K562 (cell line): ENCODE measurements around the gene CNOT2. TPM values are rescaled to one million over a fixed set of nuclear protein-coding genes. Genes with fewer than 3 reads are reported as not detected.
A peak's percentile ranks its signal among the peaks of the same experiment; 100 is the strongest.

ENCODE experiments used
- BCL6 ChIP-seq: fragments of 250-450 bp; sonication (Bioruptor Pico); IDR thresholded peaks from 2 replicates; pipeline ENCODE4 v1.4.0; 2020
- C11orf30 ChIP-seq: fragments of 450-650 bp; IDR thresholded peaks from 2 replicates; pipeline ENCODE4 v1.6.1; 2016; ENCODE audit warnings: low read depth, mild to moderate bottlenecking
- EWSR1 ChIP-seq: fragments of 450-650 bp; IDR thresholded peaks from 2 replicates; pipeline ENCODE4 v1.6.1; 2018; ENCODE audit warnings: borderline replicate concordance, mild to moderate bottlenecking, low read depth, moderate library complexity; ENCODE audit not compliant: partially characterized antibody
- HMG20A ChIP-seq: fragments of 450-650 bp; formaldehyde crosslinking; conservative IDR thresholded peaks from 2 replicates; pipeline ENCODE4 v1.4.0; 2020; ENCODE audit warnings: mild to moderate bottlenecking, mixed read lengths
- HNRNPUL1 ChIP-seq: fragments of 200-400 bp; formaldehyde crosslinking; IDR thresholded peaks from 2 replicates; pipeline ENCODE4 v1.6.1; 2017; ENCODE audit warnings: low read length
- JUNB ChIP-seq: fragments of 450-650 bp; formaldehyde crosslinking; conservative IDR thresholded peaks from 2 replicates; pipeline ENCODE4 v1.4.0; 2020; ENCODE audit warnings: mild to moderate bottlenecking
- MECOM ChIP-seq: fragments of 250-450 bp; sonication (Bioruptor Pico); IDR thresholded peaks from 2 replicates; pipeline ENCODE4 v1.8.0; 2022; ENCODE audit warnings: inconsistent platforms
- MEIS2 ChIP-seq: fragments of 450-650 bp; IDR thresholded peaks from 2 replicates; pipeline ENCODE4 v1.6.1; 2014; ENCODE audit warnings: mild to moderate bottlenecking; ENCODE audit not compliant: partially characterized antibody
- MIER1 ChIP-seq: fragments of 450-650 bp; IDR thresholded peaks from 2 replicates; pipeline ENCODE4 v1.6.1; 2016; ENCODE audit warnings: antibody characterized with exemption, mild to moderate bottlenecking, low read depth
- NCOA4 ChIP-seq: fragments of 450-650 bp; IDR thresholded peaks from 2 replicates; pipeline ENCODE4 v1.6.1; 2018; ENCODE audit warnings: mild to moderate bottlenecking; ENCODE audit not compliant: partially characterized antibody
- NR1H2 ChIP-seq: sonication (generic); formaldehyde crosslinking; IDR thresholded peaks from 2 replicates; pipeline ENCODE4 v1.4.0; 2020; ENCODE audit warnings: mild to moderate bottlenecking, missing genetic modification reagents
- PRMT5 ChIP-seq: sonication (generic); formaldehyde crosslinking; IDR thresholded peaks from 2 replicates; pipeline ENCODE4 v1.5.0; 2020; ENCODE audit warnings: missing genetic modification reagents
- PURB ChIP-seq: sonication (generic); formaldehyde crosslinking; IDR thresholded peaks from 2 replicates; pipeline ENCODE4 v1.9.0; 2021; ENCODE audit warnings: low read depth, mild to moderate bottlenecking, missing genetic modification reagents
- SAFB2 ChIP-seq: fragments of 200-400 bp; formaldehyde crosslinking; IDR thresholded peaks from 2 replicates; pipeline ENCODE4 v1.6.1; 2018; ENCODE audit warnings: borderline replicate concordance, low read length, low read depth, moderate library complexity; ENCODE audit not compliant: severe bottlenecking
- SMARCA5 ChIP-seq: fragments of 450-650 bp; IDR thresholded peaks from 2 replicates; pipeline ENCODE4 v1.6.1; 2016
- TGIF2 ChIP-seq: sonication (generic); formaldehyde crosslinking; IDR thresholded peaks from 2 replicates; pipeline ENCODE4 v1.8.1; 2022; ENCODE audit warnings: mild to moderate bottlenecking, missing genetic modification reagents, moderate library complexity
- ZBTB17 ChIP-seq: fragments of 450-650 bp; formaldehyde crosslinking; IDR thresholded peaks from 2 replicates; pipeline ENCODE4 v1.4.0; 2020; ENCODE audit warnings: mild to moderate bottlenecking
- ZC3H4 ChIP-seq: sonication (generic); formaldehyde crosslinking; IDR thresholded peaks from 2 replicates; pipeline ENCODE4 v1.9.0; 2021; ENCODE audit warnings: missing genetic modification reagents, borderline replicate concordance
- ZKSCAN1 ChIP-seq: fragments of 150-350 bp; IDR thresholded peaks from 2 replicates; pipeline ENCODE4 v1.6.1; 2016; ENCODE audit warnings: low read depth, low read length
- ZNF12 ChIP-seq: sonication (generic); formaldehyde crosslinking; IDR thresholded peaks from 2 replicates; pipeline ENCODE4 v1.4.0; 2020; ENCODE audit warnings: mild to moderate bottlenecking, missing genetic modification reagents
- ZNF324 ChIP-seq: fragments of 250-450 bp; sonication (Bioruptor Pico); IDR thresholded peaks from 2 replicates; pipeline ENCODE4 v1.4.0; 2020; ENCODE audit warnings: mild to moderate bottlenecking
- ZNF507 ChIP-seq: conservative IDR thresholded peaks from 2 replicates; pipeline ENCODE4 v1.6.1; 2017; ENCODE audit warnings: missing genetic modification characterization, missing compliant biosample characterization
- ZNF785 ChIP-seq: fragments of 250-450 bp; sonication (Bioruptor Pico); IDR thresholded peaks from 2 replicates; pipeline ENCODE4 v1.4.0; 2020; ENCODE audit warnings: mild to moderate bottlenecking
- polyA plus RNA-seq, 8 experiments: library from polyadenylated mRNA; depleted of rRNA in 4 of 8; stranded (reverse) in 5 of 8; unstranded in 3 of 8; fragments of >200 nt; fragmentation: Nextera tagmentation in 2 of 8; fragmentation: Illumina TruSeq in 1 of 8; extraction: Ambion mirVana in 2 of 8; extraction: Trizol in 1 of 8; gene quantifications; 2 replicates each; pipeline versions ENCODE4 v1.2.1 to v1.2.3, GENCODE V29; 2011 to 2014; ENCODE audit warnings: inconsistent platforms in 1 of 8, missing spikeins in 1 of 8
- total RNA-seq, 7 experiments: library from RNA; depleted of rRNA in 6 of 7; stranded (reverse); fragments of >200 nt in 6 of 7; fragmentation: Illumina TruSeq in 2 of 7; extraction: Trizol in 2 of 7; gene quantifications; 2 replicates each; pipeline versions ENCODE4 v1.2.1 to v1.2.3, GENCODE V29; 2011 to 2021; ENCODE audit warnings: low replicate concordance in 1 of 7
- TF ChIP-seq, protein P1 (sequence below): sonication (generic); formaldehyde crosslinking; IDR thresholded peaks from 2 replicates; pipeline ENCODE4 v1.8.0; 2023; ENCODE audit warnings: missing genetic modification reagents, mild to moderate bottlenecking, borderline replicate concordance
- TF ChIP-seq, protein P2 (sequence below), 2 experiments: fragments of 250-450 bp in 1 of 2; fragments of 450-650 bp in 1 of 2; sonication (Bioruptor Pico) in 1 of 2; IDR thresholded peaks; 2 replicates each; pipeline versions ENCODE4 v1.6.1 to v1.8.0; 2016 to 2021; ENCODE audit warnings: mild to moderate bottlenecking in 2 of 2, moderate library complexity in 2 of 2, missing compliant biosample characterization in 1 of 2, missing genetic modification characterization in 1 of 2

The CNOT2 gene
- total and polyA plus RNA-seq, 9 of the 15 experiments (the other 6 are each of a cell fraction or from before 2014, with no cell fraction given): 43.6 to 119 (median 84.4) TPM

DNA sequence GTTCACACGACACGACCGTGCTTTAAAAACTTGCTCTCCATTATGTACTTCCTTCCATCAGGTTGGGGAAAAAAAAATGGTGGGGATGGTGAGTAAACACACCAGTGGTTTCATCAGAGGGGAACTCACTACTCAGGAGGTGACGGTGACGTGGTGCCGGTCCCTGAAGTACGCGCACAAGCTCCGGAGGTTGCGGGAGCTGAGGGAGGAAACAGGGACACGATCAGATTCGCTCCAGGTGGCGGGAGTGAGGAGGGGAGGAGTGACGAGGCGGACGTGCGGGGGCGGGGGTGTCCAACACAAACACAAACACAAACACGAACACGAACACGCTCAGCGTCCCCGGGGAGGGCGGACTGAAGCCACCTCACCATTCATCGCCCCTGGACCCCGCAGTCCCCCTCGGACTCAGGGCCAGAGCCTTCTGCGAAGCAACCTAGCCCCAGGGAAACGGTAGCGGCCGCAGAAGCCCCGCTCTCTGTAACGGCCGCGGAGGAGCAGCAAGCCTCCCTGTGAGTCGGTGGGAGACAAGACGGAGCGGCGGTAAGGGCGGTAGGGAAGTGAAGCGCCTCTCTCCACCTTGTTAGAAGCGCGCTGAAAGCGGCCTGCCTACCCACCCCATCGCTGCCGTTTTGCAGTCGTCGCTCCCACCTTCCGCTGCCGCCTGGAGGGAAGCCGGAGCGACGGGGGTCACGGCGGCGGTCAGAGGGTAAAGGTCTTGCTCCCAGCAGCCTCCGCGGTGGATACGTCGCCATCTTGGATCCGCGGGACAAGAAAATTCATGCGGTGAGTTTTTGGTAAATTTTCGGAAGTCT is at the start of gene CNOT2 (continued):
- TF ChIP-seq, protein P1, sequence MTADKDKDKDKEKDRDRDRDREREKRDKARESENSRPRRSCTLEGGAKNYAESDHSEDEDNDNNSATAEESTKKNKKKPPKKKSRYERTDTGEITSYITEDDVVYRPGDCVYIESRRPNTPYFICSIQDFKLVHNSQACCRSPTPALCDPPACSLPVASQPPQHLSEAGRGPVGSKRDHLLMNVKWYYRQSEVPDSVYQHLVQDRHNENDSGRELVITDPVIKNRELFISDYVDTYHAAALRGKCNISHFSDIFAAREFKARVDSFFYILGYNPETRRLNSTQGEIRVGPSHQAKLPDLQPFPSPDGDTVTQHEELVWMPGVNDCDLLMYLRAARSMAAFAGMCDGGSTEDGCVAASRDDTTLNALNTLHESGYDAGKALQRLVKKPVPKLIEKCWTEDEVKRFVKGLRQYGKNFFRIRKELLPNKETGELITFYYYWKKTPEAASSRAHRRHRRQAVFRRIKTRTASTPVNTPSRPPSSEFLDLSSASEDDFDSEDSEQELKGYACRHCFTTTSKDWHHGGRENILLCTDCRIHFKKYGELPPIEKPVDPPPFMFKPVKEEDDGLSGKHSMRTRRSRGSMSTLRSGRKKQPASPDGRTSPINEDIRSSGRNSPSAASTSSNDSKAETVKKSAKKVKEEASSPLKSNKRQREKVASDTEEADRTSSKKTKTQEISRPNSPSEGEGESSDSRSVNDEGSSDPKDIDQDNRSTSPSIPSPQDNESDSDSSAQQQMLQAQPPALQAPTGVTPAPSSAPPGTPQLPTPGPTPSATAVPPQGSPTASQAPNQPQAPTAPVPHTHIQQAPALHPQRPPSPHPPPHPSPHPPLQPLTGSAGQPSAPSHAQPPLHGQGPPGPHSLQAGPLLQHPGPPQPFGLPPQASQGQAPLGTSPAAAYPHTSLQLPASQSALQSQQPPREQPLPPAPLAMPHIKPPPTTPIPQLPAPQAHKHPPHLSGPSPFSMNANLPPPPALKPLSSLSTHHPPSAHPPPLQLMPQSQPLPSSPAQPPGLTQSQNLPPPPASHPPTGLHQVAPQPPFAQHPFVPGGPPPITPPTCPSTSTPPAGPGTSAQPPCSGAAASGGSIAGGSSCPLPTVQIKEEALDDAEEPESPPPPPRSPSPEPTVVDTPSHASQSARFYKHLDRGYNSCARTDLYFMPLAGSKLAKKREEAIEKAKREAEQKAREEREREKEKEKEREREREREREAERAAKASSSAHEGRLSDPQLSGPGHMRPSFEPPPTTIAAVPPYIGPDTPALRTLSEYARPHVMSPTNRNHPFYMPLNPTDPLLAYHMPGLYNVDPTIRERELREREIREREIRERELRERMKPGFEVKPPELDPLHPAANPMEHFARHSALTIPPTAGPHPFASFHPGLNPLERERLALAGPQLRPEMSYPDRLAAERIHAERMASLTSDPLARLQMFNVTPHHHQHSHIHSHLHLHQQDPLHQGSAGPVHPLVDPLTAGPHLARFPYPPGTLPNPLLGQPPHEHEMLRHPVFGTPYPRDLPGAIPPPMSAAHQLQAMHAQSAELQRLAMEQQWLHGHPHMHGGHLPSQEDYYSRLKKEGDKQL (CRISPR knock-in tag): no peak
- TF ChIP-seq HMG20A (CRISPR knock-in tag) (no peak), HNRNPUL1 (no peak), ZNF12 (CRISPR knock-in tag) (no peak), PURB (no peak), SAFB2 (no peak), C11orf30 (peak; percentile 50; the same call in 1 of the 2 replicates), NR1H2 (CRISPR knock-in tag) (0 out of 2 replicates have a peak, but pooled peaks have one; percentile 26), MEIS2 (peak; percentile 48), ZNF785 (CRISPR knock-in tag) (no peak), ZKSCAN1 (no peak), EWSR1 (no peak), MECOM (no peak), TGIF2 (no peak), JUNB (CRISPR knock-in tag) (no peak), BCL6 (CRISPR knock-in tag) (no peak), NCOA4 (no peak), ZBTB17 (0 out of 2 replicates have a peak, but pooled peaks have one; percentile 75), PRMT5 (CRISPR knock-in tag) (no peak), MIER1 (no peak), ZNF324 (CRISPR knock-in tag) (no peak), ZC3H4 (CRISPR knock-in tag) (no peak), SMARCA5 (no peak), ZNF507 (tag) (no peak)
- TF ChIP-seq, protein P2, sequence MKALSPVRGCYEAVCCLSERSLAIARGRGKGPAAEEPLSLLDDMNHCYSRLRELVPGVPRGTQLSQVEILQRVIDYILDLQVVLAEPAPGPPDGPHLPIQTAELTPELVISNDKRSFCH (CRISPR knock-in tag; IDR thresholded peaks at IDR 0.05): no peak
- TF ChIP-seq, protein P2 (tag; IDR thresholded peaks at IDR 0.05): peak; percentile 42; the same call in 1 of the 2 replicates
